IPS-NIHi11 (cell line): Measurements from ENCODE around the gene SUPT20HL2.
A peak's percentile ranks its signal among the peaks of the same experiment; 100 is the strongest.
"Not testable (repeated sequence)": the region's sequence is repeated elsewhere in the genome, so short reads cannot be mapped to it uniquely, and the experiment has no call there.

Experiments used
- DNase-seq: peaks from one replicate; pipeline ENCODE4 v3.0.0; 2012; ENCODE audit warnings: mixed read lengths, low spot score

SUPT20HL2 gene

GRCh38 chrX:24309580-24310374 is 4.1 kb downstream of the SUPT20HL2 start:
- DNase-seq, result not testable (repeated sequence)

GRCh38 chrX:24308803-24309202 is 5.1 kb downstream of the SUPT20HL2 start:
- not testable (repeated sequence) for DNase-seq

GRCh38 chrX:24306440-24306839 is 7.4 kb downstream of the SUPT20HL2 start:
- no peak for DNase-seq

- no peak for DNase-seq
Observed at GRCh38 chrX:24305905-24306304, 8.0 kb downstream of the SUPT20HL2 start.

- DNase-seq, result no peak
Observed at GRCh38 chrX:24301806-24302205, 12.1 kb downstream of the SUPT20HL2 start.

- DNase-seq, result no peak
Observed at GRCh38 chrX:24301060-24301459, 12.8 kb downstream of the SUPT20HL2 start.

GRCh38 chrX:24298191-24298590 is 15.7 kb downstream of the SUPT20HL2 start:
- peak; percentile 22 for DNase-seq

GRCh38 chrX:24294619-24295018 is 19.2 kb downstream of the SUPT20HL2 start:
- no peak for DNase-seq

GRCh38 chrX:24293412-24293811 is 20.5 kb downstream of the SUPT20HL2 start:
- no peak for DNase-seq

GRCh38 chrX:24292353-24292752 is 21.5 kb downstream of the SUPT20HL2 start:
- no peak for DNase-seq

- DNase-seq, result no peak
Observed at GRCh38 chrX:24285082-24285481, 28.8 kb downstream of the SUPT20HL2 start.

GRCh38 chrX:24283127-24283794 is 30.6 kb downstream of the SUPT20HL2 start:
- no peak for DNase-seq

GRCh38 chrX:24282381-24283126 is 31.3 kb downstream of the SUPT20HL2 start:
- peak; percentile 11 for DNase-seq

- DNase-seq, result no peak
Observed at GRCh38 chrX:24277405-24277804, 36.5 kb downstream of the SUPT20HL2 start.

- no peak for DNase-seq
Observed at GRCh38 chrX:24276015-24276414, 37.9 kb downstream of the SUPT20HL2 start.

GRCh38 chrX:24271262-24271661 is 42.6 kb downstream of the SUPT20HL2 start:
- no peak for DNase-seq

GRCh38 chrX:24268786-24269185 is 45.1 kb downstream of the SUPT20HL2 start:
- DNase-seq, result no peak

GRCh38 chrX:24266996-24267395 is 46.9 kb downstream of the SUPT20HL2 start:
- DNase-seq, result no peak

GRCh38 chrX:24264383-24264782 is 49.5 kb downstream of the SUPT20HL2 start:
- DNase-seq, result no peak

GRCh38 chrX:24262309-24262708 is 51.6 kb downstream of the SUPT20HL2 start:
- no peak for DNase-seq
